ENCODE data around the gene GCM1. TPM values are rescaled to one million over a fixed set of nuclear protein-coding genes. Genes with fewer than 3 reads are reported as not detected.

Gene GCM1
- not detected for total RNA-seq
- long read RNA-seq, donor 1: 0 reads
- long read RNA-seq, donor 2, partial matches to known transcripts: 0 of 1 reads
- long read RNA-seq, donor 2, other reads (novel, unspliced or antisense): 1 of 1 reads

GRCh38 chr6:53148684-53149083, at the start of gene GCM1:
TSS of gene GCM1 (minus strand) at chr6:53148841. CDS start at chr6:53145632, 3,209 bp downstream.
- Histone ChIP-seq H3K9me3 (no peaks in the 10 kb centered on the region), H3K4me1 (ENCODE audit: low read depth) (no peaks in the 10 kb centered on the region), H3K4me3 (no peak within 1 kb of the TSS), H3K36me3 (ENCODE audit: low read depth) (no peaks in the 10 kb centered on the region)
- intact Hi-C loops (cut with DNase I, micrococcal nuclease): no loop called here
- DNase-seq (peak in 1 of 3 donors; percentile 29), ATAC-seq (peak; percentile 90)
- TF ChIP-seq CTCF (IDR thresholded peaks at IDR 0.05): no peak

GRCh38 chr6:53197553-53197952, 48.9 kb upstream of the GCM1 start:
- intact Hi-C loops (cut with DNase I, micrococcal nuclease): no loop called here
- no peaks in the 10 kb centered on the region for H3K36me3 ChIP-seq (ENCODE audit: low read depth)
- no peak for ATAC-seq
- no peak for DNase-seq
- no peak overlapping the region for H3K4me3 ChIP-seq
- no peak for TF ChIP-seq CTCF (IDR thresholded peaks at IDR 0.05)
- no peaks in the 10 kb centered on the region for H3K9me3 ChIP-seq
- H3K4me1 ChIP-seq (ENCODE audit: low read depth): no peaks in the 10 kb centered on the region

GRCh38 chr6:53195048-53195447, 46.4 kb upstream of the GCM1 start:
- no peaks in the 10 kb centered on the region for H3K9me3 ChIP-seq
- H3K36me3 ChIP-seq (ENCODE audit: low read depth): no peaks in the 10 kb centered on the region
- TF ChIP-seq CTCF (IDR thresholded peaks at IDR 0.05): no peak
- H3K4me3 ChIP-seq: no peak overlapping the region
- ATAC-seq (no peak), DNase-seq (no peak)
- H3K4me1 ChIP-seq (ENCODE audit: low read depth): no peaks in the 10 kb centered on the region
- intact Hi-C loops (cut with DNase I, micrococcal nuclease): no loop called here

GRCh38 chr6:53192682-53193188, 44.1 kb upstream of the GCM1 start:
- H3K9me3 ChIP-seq: no peaks in the 10 kb centered on the region
- DNase-seq (no peak), ATAC-seq (peak; percentile 42)
- no peak for TF ChIP-seq CTCF (IDR thresholded peaks at IDR 0.05)
- intact Hi-C loops (cut with DNase I, micrococcal nuclease): no loop called here
- H3K36me3 ChIP-seq (ENCODE audit: low read depth): no peaks in the 10 kb centered on the region
- no peak overlapping the region for H3K4me3 ChIP-seq
- H3K4me1 ChIP-seq (ENCODE audit: low read depth): no peaks in the 10 kb centered on the region

- DNase-seq (no peak), ATAC-seq (no peak)
- no peaks in the 10 kb centered on the region for H3K36me3 ChIP-seq (ENCODE audit: low read depth)
These were observed 40.9 kb upstream of the GCM1 start for GRCh38 chr6:53189554-53189953.

More at GRCh38 chr6:53189554-53189953, 40.9 kb upstream of the GCM1 start:
- TF ChIP-seq CTCF (IDR thresholded peaks at IDR 0.05): no peak
- Histone ChIP-seq H3K9me3 (no peaks in the 10 kb centered on the region), H3K4me1 (ENCODE audit: low read depth) (no peaks in the 10 kb centered on the region), H3K4me3 (no peak overlapping the region)
- intact Hi-C loops (cut with DNase I, micrococcal nuclease): no loop called here

Data from mucosa of descending colon (tissue), 3 donors.